ENCODE data around the gene SPA17.

Gene SPA17

DNA sequence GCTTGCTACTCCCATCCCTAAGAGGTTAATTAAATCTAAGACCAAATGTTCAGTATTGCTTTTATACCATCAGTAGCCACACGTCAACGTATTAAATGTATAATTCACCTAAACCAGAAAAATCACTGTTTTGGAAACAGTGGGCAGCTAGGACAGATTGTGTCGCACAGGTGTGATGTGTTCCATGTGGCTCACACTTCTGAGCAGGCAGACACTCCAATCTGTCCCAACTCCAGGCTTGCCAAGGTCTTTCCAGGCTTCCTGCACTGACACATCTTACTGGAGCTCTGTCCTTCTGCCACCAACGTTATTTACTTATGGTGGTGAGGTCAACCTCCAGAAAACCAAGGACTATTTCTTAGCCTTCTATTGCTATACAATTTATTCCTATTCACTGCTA lies 11.6 kb upstream of the SPA17 start:
- DNase-seq (ENCODE audit: low read depth) = no peak

GRCh38 chr11:124663861-124664260 lies 9.8 kb upstream of the SPA17 start:
- DNase-seq (ENCODE audit: low read depth) = no peak

- no peak for DNase-seq (ENCODE audit: low read depth)
These were observed 6.1 kb upstream of the SPA17 start for GRCh38 chr11:124667601-124668000.

DNA sequence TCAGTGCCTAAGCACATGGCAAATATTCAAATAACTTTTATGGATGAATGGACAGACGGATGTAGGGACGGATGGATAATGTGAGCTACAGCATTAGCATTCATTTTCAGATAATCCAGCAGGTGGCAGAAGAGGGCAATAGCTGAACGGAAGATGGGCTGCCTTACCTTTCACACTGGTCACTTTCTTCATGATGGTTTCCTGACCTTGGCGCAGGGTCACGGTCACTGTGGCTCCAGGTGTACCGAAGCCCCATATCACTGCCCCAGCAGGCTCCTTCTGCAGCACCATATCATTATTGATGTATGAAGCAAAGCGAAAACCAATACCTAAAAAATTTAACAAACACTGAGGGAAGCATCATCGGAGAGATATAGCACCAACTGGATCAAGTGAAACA lies 4.5 kb upstream of the SPA17 start:
- peak; percentile 57 for DNase-seq (ENCODE audit: low read depth)

DNA sequence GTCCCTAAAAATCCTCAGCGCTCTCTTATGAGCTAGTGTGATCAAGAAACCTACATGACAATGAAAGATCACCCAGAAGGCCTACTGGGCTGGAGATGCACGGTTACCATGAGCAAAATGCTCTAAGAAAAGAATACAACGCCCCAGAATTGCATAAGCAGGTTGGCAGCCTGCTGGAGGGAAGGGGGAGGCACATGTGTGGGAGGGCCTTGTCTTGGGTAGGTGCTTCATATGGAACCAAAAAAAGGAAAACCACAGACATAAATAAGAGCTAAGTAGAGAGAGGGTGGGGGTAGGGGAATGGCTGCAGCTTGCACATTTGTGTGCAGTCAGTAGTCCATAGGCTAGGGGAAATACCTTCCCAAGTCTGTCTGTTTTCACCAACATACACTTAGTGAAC lies 3.0 kb upstream of the SPA17 start:
- no peak for DNase-seq (ENCODE audit: low read depth)

GRCh38 chr11:124672536-124673215 lies 1.0 kb upstream of the SPA17 start:
- DNase-seq (ENCODE audit: low read depth) = no peak

DNA sequence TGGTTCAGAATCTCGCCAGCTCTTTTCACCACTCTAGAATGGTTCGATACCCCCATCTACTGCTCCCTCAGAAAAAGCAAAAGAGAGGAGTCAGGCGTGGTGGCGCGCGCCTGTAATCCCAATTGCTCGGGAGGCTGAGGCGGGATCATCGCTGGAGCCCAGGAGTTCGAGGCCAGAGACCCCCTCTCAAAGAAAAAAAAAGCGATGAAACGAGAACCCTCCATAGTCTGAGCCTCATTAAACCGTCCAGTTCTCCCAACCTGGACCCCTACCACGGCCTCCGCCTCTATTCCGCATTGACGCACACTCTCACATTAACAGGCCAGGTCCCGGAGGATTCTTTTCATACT lies 439 bp downstream of the SPA17 start:
- no peak for DNase-seq (ENCODE audit: low read depth)

DNA sequence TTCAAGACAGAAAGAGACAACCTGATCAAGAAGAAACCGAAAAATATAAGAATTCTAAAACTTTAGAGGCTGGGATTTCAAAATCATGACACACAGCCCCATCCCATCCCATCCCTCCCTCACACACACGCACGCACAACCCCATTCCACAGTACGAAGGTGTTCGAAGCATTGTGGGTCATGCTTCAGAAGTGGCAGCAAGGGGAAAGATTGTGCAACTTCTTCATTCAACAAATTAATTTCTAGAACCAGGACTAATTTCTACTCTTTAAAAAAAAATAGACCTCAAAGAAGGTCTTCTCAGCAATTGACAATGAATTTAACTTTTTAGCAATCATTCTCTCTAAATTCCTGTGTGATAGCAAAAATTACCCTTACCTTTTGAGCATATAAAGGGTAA lies 867 bp downstream of the SPA17 start:
- DNase-seq (ENCODE audit: low read depth) = no peak

- peak; percentile 35 for DNase-seq (ENCODE audit: low read depth)
These were observed 2.7 kb downstream of the SPA17 start for GRCh38 chr11:124676386-124676785.

DNA sequence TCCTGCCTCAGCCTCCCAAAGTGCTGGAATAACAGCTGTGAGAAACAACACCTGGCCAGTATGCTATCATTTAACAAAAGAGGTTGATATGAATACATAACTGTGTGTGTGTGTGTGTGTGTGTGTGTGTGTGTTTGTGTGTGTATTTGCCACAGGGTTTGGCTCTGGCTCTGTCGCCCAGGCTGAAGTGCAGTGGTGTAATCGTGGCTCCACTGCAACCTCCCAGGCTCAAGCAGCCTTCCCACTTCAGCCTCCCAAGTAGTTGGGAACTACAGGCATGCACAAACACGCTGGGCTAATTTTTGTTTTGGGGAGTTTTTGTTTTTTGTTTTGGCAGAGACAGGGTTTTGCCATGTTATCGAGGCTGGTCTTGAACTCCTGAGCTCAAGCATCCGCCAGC lies 4.7 kb downstream of the SPA17 start:
- no peak for DNase-seq (ENCODE audit: low read depth)

DNA sequence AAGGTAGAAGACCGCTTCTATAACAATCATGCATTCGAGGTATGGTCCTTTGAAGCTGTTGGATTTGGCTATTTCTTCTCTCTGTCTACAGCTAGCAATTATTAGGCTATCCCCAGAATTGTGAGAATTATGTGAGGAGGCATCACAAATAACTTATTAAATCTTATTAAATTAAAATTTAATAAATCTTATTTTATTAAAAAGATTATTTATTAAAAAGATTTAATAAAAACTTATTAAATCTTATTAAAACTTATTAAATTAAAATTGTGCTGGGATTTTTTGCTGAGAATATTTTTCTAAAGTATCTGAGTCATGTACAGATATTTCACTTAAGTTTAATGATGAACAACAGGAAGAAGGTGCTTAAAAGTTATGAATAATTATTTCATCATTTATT lies 7.7 kb downstream of the SPA17 start:
- no peak for DNase-seq (ENCODE audit: low read depth)

DNA sequence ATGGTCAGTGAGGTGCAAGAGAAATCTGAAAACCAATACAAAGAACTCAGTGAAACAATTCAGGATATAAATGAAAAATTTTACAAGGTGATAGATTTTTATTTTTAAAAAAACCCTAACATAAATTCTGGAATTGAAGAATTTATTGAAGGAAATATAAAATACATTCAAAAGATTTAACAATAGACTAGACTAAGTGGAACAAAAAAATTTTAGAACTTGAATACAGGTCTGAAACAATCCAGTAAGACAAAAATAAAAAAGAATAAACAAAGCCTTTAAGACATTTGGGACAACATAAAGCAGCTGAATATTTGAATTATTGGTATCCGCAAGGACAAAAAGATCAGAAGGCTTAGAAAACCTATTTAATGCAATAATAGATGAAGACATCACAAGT lies 8.7 kb downstream of the SPA17 start:
- DNase-seq (ENCODE audit: low read depth) = no peak

DNA sequence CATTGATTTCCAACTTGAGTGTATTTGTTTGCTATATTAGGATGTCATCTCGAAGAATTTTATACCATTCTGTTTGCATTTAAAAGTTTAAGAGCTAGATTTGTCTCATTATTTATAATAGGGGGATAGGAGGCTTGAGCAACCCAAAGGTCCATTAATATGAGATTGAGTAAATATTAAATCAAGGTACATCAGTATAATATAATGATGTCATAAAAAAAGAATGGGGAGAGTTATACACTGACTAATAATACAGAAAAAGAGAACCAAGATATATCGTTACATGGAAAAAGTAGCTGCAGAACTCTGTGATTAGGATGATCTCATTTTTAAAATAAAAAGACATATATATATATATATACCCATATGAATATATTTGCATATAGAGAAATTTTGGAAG lies 19.4 kb downstream of the SPA17 start:
- DNase-seq (ENCODE audit: low read depth) = no peak

DNA sequence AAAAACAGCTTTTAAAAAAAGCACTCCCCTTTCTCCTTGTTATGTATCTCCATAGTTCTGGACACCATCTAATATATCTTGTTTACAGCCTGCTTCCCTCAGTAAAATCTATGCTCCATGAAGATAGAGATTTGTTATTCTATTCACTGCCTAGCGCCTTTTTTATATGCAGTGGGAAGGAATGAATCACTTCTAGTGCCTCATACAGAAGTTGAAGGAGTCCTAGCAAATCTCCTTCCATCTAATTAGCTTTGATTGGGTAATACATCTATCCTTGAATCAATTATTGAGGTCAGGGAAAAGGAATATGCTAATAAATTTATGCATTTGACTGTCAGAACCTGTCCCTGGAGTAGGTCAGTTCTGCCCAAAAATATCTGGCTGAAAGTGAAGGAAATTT lies 25.8 kb downstream of the SPA17 start:
- DNase-seq (ENCODE audit: low read depth) = no peak

GRCh38 chr11:124700028-124700427 lies 26.3 kb downstream of the SPA17 start:
- DNase-seq (ENCODE audit: low read depth) = no peak

DNA sequence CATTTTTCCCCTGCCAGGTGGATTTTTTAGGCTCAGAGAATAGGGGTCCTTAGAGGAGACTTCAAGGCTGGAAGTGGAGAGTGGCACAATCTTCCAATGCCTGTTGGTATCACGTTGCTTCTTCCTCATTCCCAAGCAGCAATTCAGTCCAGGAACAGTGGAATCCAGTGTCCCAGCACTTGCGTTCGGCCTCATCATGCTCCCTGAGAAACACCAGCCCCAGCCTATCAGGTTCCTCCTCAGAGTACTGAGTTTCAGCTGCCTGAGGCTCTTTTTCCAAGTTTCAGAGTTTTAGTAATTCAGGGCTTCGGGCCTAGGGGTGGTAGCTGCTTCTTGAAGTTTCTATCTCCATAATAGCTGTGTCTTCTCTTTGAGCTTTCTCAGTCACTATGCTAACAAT lies 34.1 kb downstream of the SPA17 start:
- no peak for DNase-seq (ENCODE audit: low read depth)

GRCh38 chr11:124712392-124712791 lies 38.7 kb downstream of the SPA17 start:
- no peak for DNase-seq (ENCODE audit: low read depth)

- DNase-seq (ENCODE audit: low read depth) = peak; percentile 58
These were observed 42.9 kb downstream of the SPA17 start for GRCh38 chr11:124716591-124716990.

GRCh38 chr11:124717421-124717785 lies 43.7 kb downstream of the SPA17 start:
- DNase-seq (ENCODE audit: low read depth) = peak; percentile 36

- DNase-seq (ENCODE audit: low read depth) = peak; percentile 49
These were observed 44.3 kb downstream of the SPA17 start for GRCh38 chr11:124717786-124718651.

GRCh38 chr11:124718801-124719200 lies 45.1 kb downstream of the SPA17 start:
- no peak for DNase-seq (ENCODE audit: low read depth)

DNA sequence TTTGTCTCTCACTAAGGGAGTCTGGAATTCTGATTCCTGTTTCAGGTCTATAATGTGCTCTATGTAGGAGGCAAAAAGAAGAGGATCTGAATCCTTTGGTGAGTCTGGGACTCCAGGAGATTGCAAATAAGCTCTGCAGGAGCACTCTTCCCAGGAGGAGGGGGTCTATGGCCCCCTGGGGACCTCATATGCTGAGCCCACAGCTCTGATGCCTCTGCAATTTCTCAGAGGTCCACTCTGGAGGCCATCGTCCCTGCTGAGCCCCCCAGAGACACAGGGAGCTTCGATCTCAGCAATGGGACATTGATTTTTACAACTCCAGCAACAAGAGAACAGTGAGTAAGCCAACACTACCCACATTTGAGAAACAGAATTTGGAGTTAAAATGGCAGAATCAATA lies 45.8 kb downstream of the SPA17 start:
- DNase-seq (ENCODE audit: low read depth) = no peak

DNA sequence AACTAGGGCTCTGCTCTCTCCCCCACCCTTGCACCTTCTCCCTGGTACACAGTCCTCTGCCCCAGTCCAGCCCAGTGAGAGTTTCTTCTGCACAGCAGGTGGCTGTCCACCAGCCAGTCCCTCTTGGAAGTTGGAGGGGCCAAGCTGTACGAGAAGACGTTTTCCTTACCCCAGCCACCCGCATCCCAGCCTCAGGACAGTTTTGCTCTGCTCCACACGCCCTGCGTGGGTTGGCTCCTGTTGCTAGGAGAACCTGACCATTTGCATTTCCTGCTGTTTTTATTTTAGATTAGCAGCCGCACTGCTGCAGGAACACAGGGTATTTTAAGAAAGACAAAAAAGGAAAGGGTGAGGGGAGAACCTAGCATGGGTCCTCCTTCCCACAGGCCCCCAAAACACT lies 48.5 kb downstream of the SPA17 start:
- DNase-seq (ENCODE audit: low read depth) = no peak
